Colonic mucosa (tissue), 4 donors: Measurements from ENCODE around the gene LRP1B. TPM values are rescaled to one million over a fixed set of nuclear protein-coding genes. Genes with fewer than 3 reads are reported as not detected.

ENCODE experiments used
- DNase-seq: peaks from one replicate; pipeline ENCODE4 v3.0.0-alpha.2; 2020
- H3K27ac ChIP-seq: fragments of 200-600 bp; one replicate; pipeline ENCODE4 v1.8.0; 2021
- H3K27me3 ChIP-seq: fragments of 200-600 bp; one replicate; pipeline ENCODE4 v1.8.0; 2021
- H3K36me3 ChIP-seq: fragments of 200-600 bp; one replicate; pipeline ENCODE4 v1.8.0; 2021
- H3K4me1 ChIP-seq: fragments of 200-600 bp; one replicate; pipeline ENCODE4 v1.8.0; 2021; ENCODE audit warnings: mild to moderate bottlenecking
- H3K4me3 ChIP-seq: fragments of 200-600 bp; one replicate; pipeline ENCODE4 v1.8.0; 2021
- H3K9ac ChIP-seq, 2 donors: one replicate each; pipeline ENCODE4 v1.7.0; 2013; ENCODE audit warnings: control low read depth in 2 of 2, low read depth in 2 of 2, low read length in 2 of 2
- H3K9me3 ChIP-seq: fragments of 200-600 bp; one replicate; pipeline ENCODE4 v1.8.0; 2021
- intact Hi-C: fragments of 100-400 bp; cut with DNase I; formaldehyde crosslinking; loops from one replicate; pipeline ENCODE4 v1.14.1; 2022
- total RNA-seq, 2 donors: library from RNA; stranded (reverse); fragmentation: NEBNext Ultra II Directional in 1 of 2; extraction: Animal tissue kit (Norgen Biotek cat#: 25700) in 1 of 2; gene quantifications; one replicate each; pipeline ENCODE4 v1.2.1, GENCODE V29; 2021
- TF ChIP-seq, protein P1 (sequence below): fragments of 200-600 bp; IDR thresholded peaks from one replicate; pipeline ENCODE4 v1.8.0; 2022; ENCODE audit warnings: antibody characterized with exemption, mild to moderate bottlenecking
- donor health status: healthy.
- donor health status: DM: no; HTN: no; CAD: no.
- donor health status: DM: no; HTN: no; CAD: no.

LRP1B gene
- total RNA-seq, 2 donors from 2014 or later: 0.10 to 0.19 TPM

DNA sequence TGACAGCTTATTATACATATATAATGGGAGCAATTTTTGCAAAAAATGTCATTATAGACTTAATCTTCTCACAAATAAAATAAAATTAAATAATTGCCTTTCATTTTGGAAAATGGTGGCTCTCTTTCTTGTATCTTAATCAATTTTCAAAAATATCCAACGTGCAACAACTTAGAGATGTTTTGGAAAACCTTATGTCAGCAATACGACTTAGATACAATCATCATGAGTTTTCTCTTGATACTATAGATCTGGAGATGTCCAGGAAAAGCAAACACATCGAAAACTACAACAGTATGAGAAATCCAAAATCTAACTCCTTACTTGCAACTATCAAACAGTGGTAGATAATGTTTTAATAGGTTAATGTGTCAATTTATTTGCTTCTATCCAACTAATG is 1529.0 kb downstream of the LRP1B start:
- DNase-seq: no peak
- Histone ChIP-seq H3K9me3 (no peaks in the 10 kb centered on the region), H3K4me3 (no peak overlapping the region), H3K27ac (no peak overlapping the region), H3K36me3 (no peaks in the 10 kb centered on the region), H3K4me1 (no peaks in the 10 kb centered on the region), H3K27me3 (no peaks in the 10 kb centered on the region), H3K9ac (no peak overlapping the region)
- TF ChIP-seq, protein P1, sequence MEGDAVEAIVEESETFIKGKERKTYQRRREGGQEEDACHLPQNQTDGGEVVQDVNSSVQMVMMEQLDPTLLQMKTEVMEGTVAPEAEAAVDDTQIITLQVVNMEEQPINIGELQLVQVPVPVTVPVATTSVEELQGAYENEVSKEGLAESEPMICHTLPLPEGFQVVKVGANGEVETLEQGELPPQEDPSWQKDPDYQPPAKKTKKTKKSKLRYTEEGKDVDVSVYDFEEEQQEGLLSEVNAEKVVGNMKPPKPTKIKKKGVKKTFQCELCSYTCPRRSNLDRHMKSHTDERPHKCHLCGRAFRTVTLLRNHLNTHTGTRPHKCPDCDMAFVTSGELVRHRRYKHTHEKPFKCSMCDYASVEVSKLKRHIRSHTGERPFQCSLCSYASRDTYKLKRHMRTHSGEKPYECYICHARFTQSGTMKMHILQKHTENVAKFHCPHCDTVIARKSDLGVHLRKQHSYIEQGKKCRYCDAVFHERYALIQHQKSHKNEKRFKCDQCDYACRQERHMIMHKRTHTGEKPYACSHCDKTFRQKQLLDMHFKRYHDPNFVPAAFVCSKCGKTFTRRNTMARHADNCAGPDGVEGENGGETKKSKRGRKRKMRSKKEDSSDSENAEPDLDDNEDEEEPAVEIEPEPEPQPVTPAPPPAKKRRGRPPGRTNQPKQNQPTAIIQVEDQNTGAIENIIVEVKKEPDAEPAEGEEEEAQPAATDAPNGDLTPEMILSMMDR: no peak
- intact Hi-C loops: no loop called here

DNA sequence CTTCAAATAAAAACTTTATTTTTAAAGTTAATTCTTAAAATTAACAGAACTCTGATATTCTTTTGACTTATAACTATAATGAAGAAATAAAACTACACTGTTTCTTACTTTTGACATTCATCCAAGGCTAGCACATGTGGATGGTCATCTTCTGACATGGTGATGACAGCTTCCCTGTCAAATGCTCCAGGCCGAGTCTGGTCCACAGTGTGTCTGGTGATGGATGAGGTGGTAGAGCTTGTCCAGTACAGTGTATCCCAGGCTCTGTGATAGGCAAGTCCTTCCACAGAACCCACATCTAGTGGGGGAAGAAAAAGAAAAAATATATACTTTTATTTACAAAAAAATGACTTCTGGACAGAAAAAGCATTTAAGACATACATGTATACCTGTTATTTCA is 1529.5 kb downstream of the LRP1B start:
- H3K27ac ChIP-seq: no peak overlapping the region
- no peaks in the 10 kb centered on the region for H3K4me1 ChIP-seq
- intact Hi-C loops: no loop called here
- H3K4me3 ChIP-seq: no peak overlapping the region
- no peaks in the 10 kb centered on the region for H3K36me3 ChIP-seq
- TF ChIP-seq, protein P1: no peak
- H3K9ac ChIP-seq: no peak overlapping the region
- H3K9me3 ChIP-seq: no peaks in the 10 kb centered on the region
- no peak for DNase-seq
- no peaks in the 10 kb centered on the region for H3K27me3 ChIP-seq

DNA sequence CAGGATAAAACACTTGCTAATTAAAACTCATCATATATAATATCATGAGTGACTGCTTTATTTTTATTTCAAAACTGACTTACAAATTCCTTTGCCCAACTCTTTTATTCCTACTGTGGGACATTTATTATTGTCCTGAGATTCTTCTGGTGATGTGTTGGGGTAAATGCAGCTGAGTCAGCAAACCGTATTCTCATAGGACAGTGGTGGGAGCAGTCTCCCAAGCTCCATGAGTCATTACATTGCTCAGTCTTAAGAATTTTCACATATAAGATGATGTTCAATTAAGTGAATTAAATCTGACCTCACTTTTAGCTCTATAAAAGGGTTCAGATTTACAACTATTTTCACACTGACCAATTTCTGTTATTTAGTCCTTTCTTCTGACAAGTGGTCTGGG is 1530.7 kb downstream of the LRP1B start:
- Histone ChIP-seq H3K9me3 (no peaks in the 10 kb centered on the region), H3K9ac (no peak overlapping the region), H3K27ac (no peak overlapping the region), H3K4me1 (no peaks in the 10 kb centered on the region), H3K4me3 (no peak overlapping the region), H3K27me3 (no peaks in the 10 kb centered on the region), H3K36me3 (no peaks in the 10 kb centered on the region)
- intact Hi-C loops: no loop called here
- TF ChIP-seq, protein P1: no peak
- DNase-seq: no peak

DNA sequence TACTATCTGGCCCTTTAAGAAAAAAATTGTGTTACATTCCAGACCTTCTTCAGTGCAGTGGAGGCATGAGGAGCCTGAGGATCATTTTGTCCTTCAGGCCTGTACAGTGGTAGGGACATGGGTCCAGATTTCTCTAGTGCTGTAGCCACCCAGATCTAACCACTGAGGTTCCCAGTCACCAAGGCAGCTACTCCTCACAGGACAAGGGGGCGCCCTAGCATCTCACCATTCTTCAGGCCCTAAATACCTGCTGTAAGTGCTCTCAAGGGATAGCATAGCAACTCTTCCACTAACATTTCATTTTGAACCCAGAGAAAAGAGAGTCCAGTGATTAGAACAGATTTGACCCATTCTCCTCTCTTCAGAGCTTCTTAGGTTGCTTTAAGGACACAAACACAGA is 1533.0 kb downstream of the LRP1B start:
- no peak overlapping the region for H3K27ac ChIP-seq
- H3K4me3 ChIP-seq: no peak overlapping the region
- no peaks in the 10 kb centered on the region for H3K36me3 ChIP-seq
- H3K9me3 ChIP-seq: no peaks in the 10 kb centered on the region
- H3K27me3 ChIP-seq: no peaks in the 10 kb centered on the region
- intact Hi-C loops: no loop called here
- DNase-seq: no peak
- H3K9ac ChIP-seq: no peak overlapping the region
- TF ChIP-seq, protein P1: no peak
- H3K4me1 ChIP-seq: no peaks in the 10 kb centered on the region

DNA sequence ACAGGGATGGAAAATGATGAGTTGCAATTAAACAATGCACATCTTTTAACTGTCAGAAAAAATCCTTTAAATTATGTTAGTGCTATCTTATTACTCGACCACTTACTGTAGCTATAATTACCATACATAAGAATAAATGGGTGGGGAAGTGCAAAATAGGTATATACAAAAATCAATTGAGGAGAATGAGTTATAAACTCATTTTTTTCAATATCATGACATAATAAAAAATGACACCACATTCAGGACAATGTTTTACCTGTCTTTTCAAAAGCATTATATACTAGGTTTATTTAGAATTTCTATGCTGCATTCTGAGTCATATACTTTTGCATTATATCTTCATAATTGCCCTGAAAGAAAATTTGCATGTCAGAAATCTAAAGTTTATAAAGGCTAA is 1533.6 kb downstream of the LRP1B start:
- no peak overlapping the region for H3K9ac ChIP-seq
- no peaks in the 10 kb centered on the region for H3K9me3 ChIP-seq
- no peaks in the 10 kb centered on the region for H3K27me3 ChIP-seq
- H3K36me3 ChIP-seq: no peaks in the 10 kb centered on the region
- H3K27ac ChIP-seq: no peak overlapping the region
- no peaks in the 10 kb centered on the region for H3K4me1 ChIP-seq
- TF ChIP-seq, protein P1: no peak
- no peak overlapping the region for H3K4me3 ChIP-seq
- DNase-seq: no peak
- intact Hi-C loops: no loop called here

DNA sequence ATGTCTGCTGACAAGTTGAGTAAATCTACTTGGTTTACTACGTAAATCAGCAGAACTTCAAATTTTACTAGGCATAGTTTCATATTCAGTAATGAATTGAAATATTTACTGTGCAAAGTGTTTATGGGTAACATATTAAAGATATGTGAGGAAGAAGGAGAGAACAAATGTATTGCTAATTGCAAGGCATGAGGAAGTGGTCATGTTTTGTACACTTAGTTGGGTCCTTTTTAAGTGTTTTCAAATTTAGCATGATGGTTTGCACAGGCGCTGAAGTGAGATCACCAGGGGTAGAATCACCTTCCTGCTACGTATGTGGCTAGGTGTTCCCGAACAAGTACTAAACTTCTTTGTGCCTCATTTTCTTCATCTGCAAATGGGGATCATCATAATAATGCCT is 1534.4 kb downstream of the LRP1B start:
- Histone ChIP-seq H3K9me3 (no peaks in the 10 kb centered on the region), H3K27me3 (no peaks in the 10 kb centered on the region), H3K4me3 (no peak overlapping the region), H3K36me3 (no peaks in the 10 kb centered on the region), H3K27ac (no peak overlapping the region), H3K4me1 (no peaks in the 10 kb centered on the region), H3K9ac (no peak overlapping the region)
- no peak for DNase-seq
- intact Hi-C loops: no loop called here
- TF ChIP-seq, protein P1: no peak
